SK-N-SH (cell line): ENCODE measurements around the gene SH3PXD2B. TPM values are rescaled to one million over a fixed set of nuclear protein-coding genes. Genes with fewer than 3 reads are reported as not detected.

ENCODE experiments used
- CTCF ChIA-PET: fragments of 300-600, 350-600 bp; formaldehyde crosslinking; extraction: SDS; loops from one replicate; lab custom pipeline; 2021; lab: Yijun Ruan, JAX
- POLR2A ChIA-PET: fragments of 350-600 bp; sonication (Branson Sonifier 250); formaldehyde crosslinking; extraction: SDS; loops from one replicate; lab custom pipeline; 2020; ENCODE audit warnings: antibody characterized with exemption, inconsistent platforms; lab: Yijun Ruan, JAX
- DNase-seq: peaks from one replicate; pipeline ENCODE4 v3.0.0; 2012
- H2AFZ ChIP-seq: fragments of 200-600 bp; sonication (generic); 2 replicates; pipeline ENCODE4 v1.8.1; 2016; ENCODE audit warnings: antibody characterized with exemption, mild to moderate bottlenecking, low read depth
- H3F3A ChIP-seq: fragments of 200-600 bp; sonication (generic); replicated peaks from 2 replicates; pipeline ENCODE3; 2016; ENCODE audit warnings: antibody characterized with exemption, mild to moderate bottlenecking; ENCODE audit not compliant: insufficient read depth
- H3K27ac ChIP-seq, 2 experiments: fragments of 200-500 bp in 1 of 2; fragments of 200-600 bp in 1 of 2; sonication (Bioruptor generic) in 1 of 2; sonication (generic), shearing (Covaris generic) in 1 of 2; 2 replicates each; pipeline versions ENCODE4 v1.5.1 to v1.6.1; 2014 to 2016; ENCODE audit warnings: low read depth in 2 of 2, inconsistent platforms in 1 of 2, low read length in 1 of 2, mild to moderate bottlenecking in 1 of 2, mixed read lengths in 1 of 2
- H3K27me3 ChIP-seq: fragments of 200-600 bp; sonication (generic), shearing (Covaris generic); 2 replicates; pipeline ENCODE4 v1.6.1; 2016; ENCODE audit warnings: mixed run types; ENCODE audit not compliant: insufficient read depth
- H3K36me3 ChIP-seq, 2 experiments: fragments of 200-500 bp in 1 of 2; fragments of 200-600 bp in 1 of 2; sonication (Bioruptor generic) in 1 of 2; sonication (generic) in 1 of 2; replicated peaks in 1 of 2; 2 replicates each; pipeline versions ENCODE3 to v1.5.1; 2014 to 2016; ENCODE audit warnings: low read length in 1 of 2, mild to moderate bottlenecking in 1 of 2; ENCODE audit not compliant: insufficient read depth in 2 of 2, control insufficient read depth in 1 of 2
- H3K4me1 ChIP-seq, 2 experiments: fragments of 200-500 bp in 1 of 2; fragments of 200-600 bp in 1 of 2; sonication (Bioruptor generic) in 1 of 2; sonication (generic), shearing (Covaris generic) in 1 of 2; 2 replicates each; pipeline versions ENCODE4 v1.5.1 to v1.6.1; 2014 to 2016; ENCODE audit warnings: low read depth in 1 of 2, low read length in 1 of 2, mixed run types in 1 of 2; ENCODE audit not compliant: insufficient read depth in 2 of 2, control insufficient read depth in 1 of 2
- H3K4me2 ChIP-seq: fragments of 200-600 bp; sonication (generic), shearing (Covaris generic); 2 replicates; pipeline ENCODE4 v1.6.1; 2017; ENCODE audit warnings: mixed run types
- H3K4me3 ChIP-seq, 2 experiments: fragments of 200-500 bp in 1 of 2; fragments of 200-600 bp in 1 of 2; sonication (Bioruptor generic) in 1 of 2; sonication (generic), shearing (Covaris generic) in 1 of 2; 2 replicates each; pipeline versions ENCODE4 v1.5.1 to v1.8.1; 2014 to 2016; ENCODE audit warnings: low read depth in 2 of 2, inconsistent platforms in 1 of 2, low read length in 1 of 2, mild to moderate bottlenecking in 1 of 2, mixed read lengths in 1 of 2, moderate library complexity in 1 of 2
- H3K79me2 ChIP-seq: fragments of 200-600 bp; sonication (generic); 2 replicates; pipeline ENCODE4 v1.8.1; 2017; ENCODE audit warnings: mild to moderate bottlenecking; ENCODE audit not compliant: insufficient read depth
- H3K9ac ChIP-seq: fragments of 200-600 bp; sonication (generic); 2 replicates; pipeline ENCODE4 v1.6.1; 2017; ENCODE audit warnings: mixed run types
- H3K9me2 ChIP-seq: fragments of 200-600 bp; sonication (generic); 2 replicates; pipeline ENCODE4 v1.6.1; 2017; ENCODE audit warnings: mixed run types
- H3K9me3 ChIP-seq: fragments of 200-600 bp; sonication (generic); 2 replicates; pipeline ENCODE4 v1.6.1; 2017; ENCODE audit warnings: mixed run types, mild to moderate bottlenecking, moderate library complexity
- H4K20me1 ChIP-seq: fragments of 200-600 bp; sonication (generic); 2 replicates; pipeline ENCODE4 v1.6.1; 2017; ENCODE audit warnings: mild to moderate bottlenecking, mixed run types; ENCODE audit not compliant: insufficient read depth
- EP300 ChIP-seq, 2 experiments: IDR thresholded peaks; 2 replicates each; pipeline versions ENCODE4 v1.4.0 to v1.6.1; 2012; ENCODE audit warnings: borderline replicate concordance in 1 of 2, low read depth in 1 of 2, low read length in 1 of 2
- FOSL2 ChIP-seq: IDR thresholded peaks from 2 replicates; pipeline ENCODE4 v1.4.0; 2012; ENCODE audit warnings: low read depth, mild to moderate bottlenecking, moderate library complexity, borderline replicate concordance
- FOXJ3 ChIP-seq: sonication (generic); formaldehyde crosslinking; IDR thresholded peaks from 2 replicates; pipeline ENCODE4 v1.5.1; 2020; ENCODE audit warnings: mild to moderate bottlenecking, missing genetic modification reagents
- FOXM1 ChIP-seq: IDR thresholded peaks from 2 replicates; pipeline ENCODE4 v1.4.0; 2012; ENCODE audit warnings: low read depth, mild to moderate bottlenecking
- GATA2 ChIP-seq: sonication (generic); formaldehyde crosslinking; IDR thresholded peaks from 2 replicates; pipeline ENCODE4 v1.5.0; 2020; ENCODE audit warnings: mild to moderate bottlenecking, missing genetic modification reagents
- MXI1 ChIP-seq: IDR thresholded peaks from 2 replicates; pipeline ENCODE4 v1.6.1; 2012; ENCODE audit warnings: mild to moderate bottlenecking, low read depth, low read length, improper control_type of control experiment
- NRF1 ChIP-seq: IDR thresholded peaks from 2 replicates; pipeline ENCODE4 v1.6.1; 2012; ENCODE audit warnings: low read depth, mild to moderate bottlenecking, low read length
- RAD21 ChIP-seq: IDR thresholded peaks from 2 replicates; pipeline ENCODE4 v1.6.1; 2012; ENCODE audit warnings: mild to moderate bottlenecking, low read length
- RCOR1 ChIP-seq: fragments of 150-350 bp; IDR thresholded peaks from 2 replicates; pipeline ENCODE4 v1.6.1; 2017; ENCODE audit warnings: antibody characterized with exemption, low read length
- RFX5 ChIP-seq: IDR thresholded peaks from 2 replicates; pipeline ENCODE4 v1.6.1; 2012; ENCODE audit warnings: mild to moderate bottlenecking, improper control_type of control experiment, low read length
- SMC3 ChIP-seq: IDR thresholded peaks from 2 replicates; pipeline ENCODE4 v1.6.1; 2012; ENCODE audit warnings: low read depth, low read length, improper control_type of control experiment
- TCF12 ChIP-seq: IDR thresholded peaks from 2 replicates; pipeline ENCODE4 v1.4.0; 2012
- WGBS: methylation state at CpG from one replicate; pipeline ENCODE4 v1.1.6; 2017; ENCODE audit warnings: low lambda C conversion rate; 5-methylcytosine and 5-hydroxymethylcytosine counted together
- polyA plus RNA-seq, 3 experiments: library from polyadenylated mRNA; depleted of rRNA; stranded (reverse); fragments of >200 nt; gene quantifications; 2 replicates each; pipeline ENCODE4 v1.2.3, GENCODE V29; 2012
- TF ChIP-seq, protein P1 (sequence below): IDR thresholded peaks from 2 replicates; pipeline ENCODE4 v1.6.1; 2012; ENCODE audit warnings: mild to moderate bottlenecking, low read depth, low read length, moderate library complexity
- TF ChIP-seq, protein P2 (sequence below): IDR thresholded peaks from 2 replicates; pipeline ENCODE4 v1.4.0; 2012; ENCODE audit warnings: low read depth, borderline replicate concordance
- TF ChIP-seq, protein P3 (sequence below): IDR thresholded peaks from 2 replicates; pipeline ENCODE4; 2012
- TF ChIP-seq, protein P4 (sequence below): fragments of 150-350 bp; IDR thresholded peaks from 2 replicates; pipeline ENCODE4 v1.6.1; 2016; ENCODE audit warnings: mild to moderate bottlenecking, low read depth, low read length
- TF ChIP-seq, protein P5 (sequence below): IDR thresholded peaks from 2 replicates; pipeline ENCODE4 v1.4.0; 2012; ENCODE audit warnings: low read depth
- TF ChIP-seq, protein P6 (sequence below): IDR thresholded peaks from 2 replicates; pipeline ENCODE4 v1.4.0; 2012; ENCODE audit warnings: low read depth, borderline replicate concordance

Gene SH3PXD2B
- polyA plus RNA-seq, 1 of the 3 experiments (the other 2 are of a cell fraction): 15.0 TPM

DNA sequence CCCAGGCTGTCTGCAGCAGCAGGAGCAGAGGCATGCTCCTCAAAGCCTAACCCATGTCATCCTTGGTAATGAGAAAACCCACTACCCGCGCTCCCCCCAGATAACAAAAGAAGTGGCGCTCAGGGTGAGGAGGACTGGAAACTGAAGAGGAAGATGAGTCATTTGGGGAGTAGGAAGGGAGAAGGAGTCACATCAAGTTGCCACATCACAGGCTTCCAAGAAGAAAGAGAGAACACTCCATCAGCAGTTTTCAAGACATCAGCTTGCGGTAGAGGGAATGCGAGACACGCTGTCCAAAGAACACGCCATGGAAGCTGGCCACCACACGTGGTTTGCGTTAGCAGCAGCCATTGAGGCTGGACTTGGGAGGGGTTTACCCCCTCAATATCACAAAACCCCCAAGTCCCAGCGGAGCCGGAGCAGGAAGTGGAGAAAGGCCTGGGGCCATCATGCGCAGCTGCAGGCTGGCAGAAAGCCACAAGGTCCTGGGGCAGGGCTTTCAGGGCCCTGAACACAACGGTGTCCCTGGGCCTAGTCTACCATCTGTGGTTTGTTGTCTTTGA lies 41.5 kb downstream of the SH3PXD2B start (continued):
- TF ChIP-seq, protein P1, sequence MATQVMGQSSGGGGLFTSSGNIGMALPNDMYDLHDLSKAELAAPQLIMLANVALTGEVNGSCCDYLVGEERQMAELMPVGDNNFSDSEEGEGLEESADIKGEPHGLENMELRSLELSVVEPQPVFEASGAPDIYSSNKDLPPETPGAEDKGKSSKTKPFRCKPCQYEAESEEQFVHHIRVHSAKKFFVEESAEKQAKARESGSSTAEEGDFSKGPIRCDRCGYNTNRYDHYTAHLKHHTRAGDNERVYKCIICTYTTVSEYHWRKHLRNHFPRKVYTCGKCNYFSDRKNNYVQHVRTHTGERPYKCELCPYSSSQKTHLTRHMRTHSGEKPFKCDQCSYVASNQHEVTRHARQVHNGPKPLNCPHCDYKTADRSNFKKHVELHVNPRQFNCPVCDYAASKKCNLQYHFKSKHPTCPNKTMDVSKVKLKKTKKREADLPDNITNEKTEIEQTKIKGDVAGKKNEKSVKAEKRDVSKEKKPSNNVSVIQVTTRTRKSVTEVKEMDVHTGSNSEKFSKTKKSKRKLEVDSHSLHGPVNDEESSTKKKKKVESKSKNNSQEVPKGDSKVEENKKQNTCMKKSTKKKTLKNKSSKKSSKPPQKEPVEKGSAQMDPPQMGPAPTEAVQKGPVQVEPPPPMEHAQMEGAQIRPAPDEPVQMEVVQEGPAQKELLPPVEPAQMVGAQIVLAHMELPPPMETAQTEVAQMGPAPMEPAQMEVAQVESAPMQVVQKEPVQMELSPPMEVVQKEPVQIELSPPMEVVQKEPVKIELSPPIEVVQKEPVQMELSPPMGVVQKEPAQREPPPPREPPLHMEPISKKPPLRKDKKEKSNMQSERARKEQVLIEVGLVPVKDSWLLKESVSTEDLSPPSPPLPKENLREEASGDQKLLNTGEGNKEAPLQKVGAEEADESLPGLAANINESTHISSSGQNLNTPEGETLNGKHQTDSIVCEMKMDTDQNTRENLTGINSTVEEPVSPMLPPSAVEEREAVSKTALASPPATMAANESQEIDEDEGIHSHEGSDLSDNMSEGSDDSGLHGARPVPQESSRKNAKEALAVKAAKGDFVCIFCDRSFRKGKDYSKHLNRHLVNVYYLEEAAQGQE: 0 out of 2 replicates have a peak, but pooled peaks have one; percentile 12
- TF ChIP-seq FOXM1: no peak
- TF ChIP-seq FOSL2: peak; percentile 70
- TF ChIP-seq, protein P2, sequence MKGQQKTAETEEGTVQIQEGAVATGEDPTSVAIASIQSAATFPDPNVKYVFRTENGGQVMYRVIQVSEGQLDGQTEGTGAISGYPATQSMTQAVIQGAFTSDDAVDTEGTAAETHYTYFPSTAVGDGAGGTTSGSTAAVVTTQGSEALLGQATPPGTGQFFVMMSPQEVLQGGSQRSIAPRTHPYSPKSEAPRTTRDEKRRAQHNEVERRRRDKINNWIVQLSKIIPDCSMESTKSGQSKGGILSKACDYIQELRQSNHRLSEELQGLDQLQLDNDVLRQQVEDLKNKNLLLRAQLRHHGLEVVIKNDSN: no peak
- TF ChIP-seq, protein P3, sequence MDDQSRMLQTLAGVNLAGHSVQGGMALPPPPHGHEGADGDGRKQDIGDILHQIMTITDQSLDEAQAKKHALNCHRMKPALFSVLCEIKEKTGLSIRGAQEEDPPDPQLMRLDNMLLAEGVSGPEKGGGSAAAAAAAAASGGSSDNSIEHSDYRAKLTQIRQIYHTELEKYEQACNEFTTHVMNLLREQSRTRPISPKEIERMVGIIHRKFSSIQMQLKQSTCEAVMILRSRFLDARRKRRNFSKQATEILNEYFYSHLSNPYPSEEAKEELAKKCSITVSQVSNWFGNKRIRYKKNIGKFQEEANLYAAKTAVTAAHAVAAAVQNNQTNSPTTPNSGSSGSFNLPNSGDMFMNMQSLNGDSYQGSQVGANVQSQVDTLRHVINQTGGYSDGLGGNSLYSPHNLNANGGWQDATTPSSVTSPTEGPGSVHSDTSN: peak; percentile 44
- peak; percentile 77 for TF ChIP-seq TCF12
- no peak for TF ChIP-seq RAD21
- TF ChIP-seq GATA2 (CRISPR knock-in tag): no peak

DNA sequence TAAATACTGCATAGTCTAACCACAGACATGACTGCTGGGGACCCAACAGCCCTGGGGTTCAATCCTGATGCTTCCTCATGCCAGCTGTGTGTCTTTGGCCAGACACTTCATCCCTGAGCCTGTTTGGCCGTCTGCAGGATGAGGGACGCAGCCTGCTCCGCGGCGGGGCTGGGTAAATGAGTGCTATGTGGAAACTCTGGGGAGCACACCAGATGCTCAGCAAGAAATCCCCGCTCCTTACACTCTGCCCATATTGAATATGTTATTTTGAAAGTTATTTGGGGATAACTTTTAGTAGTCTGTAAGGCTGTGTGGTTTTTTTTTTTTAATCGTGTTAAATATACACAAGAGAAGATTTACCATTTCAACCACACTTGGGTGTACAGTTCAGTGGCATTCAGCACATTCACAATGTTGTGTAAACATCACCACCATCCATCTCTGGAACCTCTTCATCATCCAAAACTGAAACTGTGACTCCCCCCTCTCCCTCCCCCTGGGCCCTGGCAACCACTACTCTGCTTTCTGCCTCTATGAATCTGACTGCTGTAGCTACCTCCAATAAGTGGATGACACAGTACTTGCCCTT lies 42.7 kb downstream of the SH3PXD2B start:
- H3K9ac ChIP-seq: no peak overlapping the region
- no peak for TF ChIP-seq GATA2 (CRISPR knock-in tag)
- TF ChIP-seq, protein P4, sequence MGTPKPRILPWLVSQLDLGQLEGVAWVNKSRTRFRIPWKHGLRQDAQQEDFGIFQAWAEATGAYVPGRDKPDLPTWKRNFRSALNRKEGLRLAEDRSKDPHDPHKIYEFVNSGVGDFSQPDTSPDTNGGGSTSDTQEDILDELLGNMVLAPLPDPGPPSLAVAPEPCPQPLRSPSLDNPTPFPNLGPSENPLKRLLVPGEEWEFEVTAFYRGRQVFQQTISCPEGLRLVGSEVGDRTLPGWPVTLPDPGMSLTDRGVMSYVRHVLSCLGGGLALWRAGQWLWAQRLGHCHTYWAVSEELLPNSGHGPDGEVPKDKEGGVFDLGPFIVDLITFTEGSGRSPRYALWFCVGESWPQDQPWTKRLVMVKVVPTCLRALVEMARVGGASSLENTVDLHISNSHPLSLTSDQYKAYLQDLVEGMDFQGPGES: no peak
- TF ChIP-seq TCF12: no peak
- no peak for TF ChIP-seq MXI1
- TF ChIP-seq, protein P5, sequence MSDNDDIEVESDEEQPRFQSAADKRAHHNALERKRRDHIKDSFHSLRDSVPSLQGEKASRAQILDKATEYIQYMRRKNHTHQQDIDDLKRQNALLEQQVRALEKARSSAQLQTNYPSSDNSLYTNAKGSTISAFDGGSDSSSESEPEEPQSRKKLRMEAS: no peak
- TF ChIP-seq RFX5: no peak
- no peak for TF ChIP-seq NRF1
- TF ChIP-seq SMC3: no peak
- TF ChIP-seq FOSL2: no peak
- TF ChIP-seq EP300 (IDR thresholded peaks at IDR 0.05; ENCODE audit: borderline replicate concordance in 1 of 2, low read depth in 1 of 2, low read length in 1 of 2): no peak
- TF ChIP-seq FOXJ3 (CRISPR knock-in tag): no peak
- no peak for TF ChIP-seq FOXM1
- TF ChIP-seq, protein P6, sequence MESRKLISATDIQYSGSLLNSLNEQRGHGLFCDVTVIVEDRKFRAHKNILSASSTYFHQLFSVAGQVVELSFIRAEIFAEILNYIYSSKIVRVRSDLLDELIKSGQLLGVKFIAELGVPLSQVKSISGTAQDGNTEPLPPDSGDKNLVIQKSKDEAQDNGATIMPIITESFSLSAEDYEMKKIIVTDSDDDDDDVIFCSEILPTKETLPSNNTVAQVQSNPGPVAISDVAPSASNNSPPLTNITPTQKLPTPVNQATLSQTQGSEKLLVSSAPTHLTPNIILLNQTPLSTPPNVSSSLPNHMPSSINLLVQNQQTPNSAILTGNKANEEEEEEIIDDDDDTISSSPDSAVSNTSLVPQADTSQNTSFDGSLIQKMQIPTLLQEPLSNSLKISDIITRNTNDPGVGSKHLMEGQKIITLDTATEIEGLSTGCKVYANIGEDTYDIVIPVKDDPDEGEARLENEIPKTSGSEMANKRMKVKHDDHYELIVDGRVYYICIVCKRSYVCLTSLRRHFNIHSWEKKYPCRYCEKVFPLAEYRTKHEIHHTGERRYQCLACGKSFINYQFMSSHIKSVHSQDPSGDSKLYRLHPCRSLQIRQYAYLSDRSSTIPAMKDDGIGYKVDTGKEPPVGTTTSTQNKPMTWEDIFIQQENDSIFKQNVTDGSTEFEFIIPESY: no peak
- TF ChIP-seq RCOR1: no peak
- H3K79me2 ChIP-seq: peaks cover 30% of the 10 kb centered on the region
- no peak overlapping the region for H3K4me3 ChIP-seq
- CTCF ChIA-PET: interaction anchor here (1.0 to 1.9 kb wide), 3 partner anchors 40 to 118 kb away, joined by 3 to 5 read pairs (median 4); no protein-coding TSS in a partner anchor
- POLR2A ChIA-PET: no interaction called here
- no peaks in the 10 kb centered on the region for H3K9me2 ChIP-seq
- H3K4me1 ChIP-seq: peaks cover 35 to 36% of the 10 kb centered on the region in 2 experiments
- no peaks in the 10 kb centered on the region for H3K9me3 ChIP-seq
- H3K4me2 ChIP-seq: no peak overlapping the region
- H2AFZ ChIP-seq: no peak overlapping the region
- no peaks in the 10 kb centered on the region for H3K27me3 ChIP-seq
- peak overlapping the region; percentile 30 to 48; a peak in 2 of 4 replicates for H3K27ac ChIP-seq
- H3K36me3 ChIP-seq: peaks cover 1 to 21% of the 10 kb centered on the region in 2 experiments
- DNase-seq: no peak
- peaks cover 65% of the 10 kb centered on the region for H4K20me1 ChIP-seq
- peaks cover 22% of the 10 kb centered on the region for H3F3A ChIP-seq
- 90% methylated on average over 7 of the region's 7 CpGs for WGBS
